IPS-18c (cell line): ENCODE measurements around the gene SYCP2L.
"Not testable (repeated sequence)": the region's sequence is repeated elsewhere in the genome, so short reads cannot be mapped to it uniquely, and the experiment has no call there.

Source experiments
- H3K4me3 ChIP-seq: 2 replicates; pipeline ENCODE4 v1.7.0; 2013; ENCODE audit warnings: low read depth, mild to moderate bottlenecking, low read length, moderate library complexity; ENCODE audit not compliant: insufficient read depth
- H3K9me3 ChIP-seq: one replicate; pipeline ENCODE4 v1.6.1; 2013; ENCODE audit warnings: mild to moderate bottlenecking, low read length, moderate library complexity; ENCODE audit not compliant: control insufficient read depth, insufficient read depth

Gene SYCP2L

GRCh38 chr6:10873374-10873773 is 13.5 kb upstream of the SYCP2L start:
- Histone ChIP-seq H3K4me3 (no peak overlapping the region), H3K9me3 (no peaks in the 10 kb centered on the region)

- H3K4me3 ChIP-seq, result no peak overlapping the region
- no peaks in the 10 kb centered on the region for H3K9me3 ChIP-seq
Observed at GRCh38 chr6:10874207-10874606, 12.6 kb upstream of the SYCP2L start.

- Histone ChIP-seq H3K4me3 (no peak overlapping the region), H3K9me3 (no peaks in the 10 kb centered on the region)
Observed at GRCh38 chr6:10875026-10875425, 11.8 kb upstream of the SYCP2L start.

GRCh38 chr6:10877012-10877411 is 9.8 kb upstream of the SYCP2L start:
- Histone ChIP-seq H3K9me3 (no peaks in the 10 kb centered on the region), H3K4me3 (no peak overlapping the region)

GRCh38 chr6:10877871-10878270 is 9.0 kb upstream of the SYCP2L start:
- no peak overlapping the region for H3K4me3 ChIP-seq
- peaks cover 2% of the 10 kb centered on the region for H3K9me3 ChIP-seq

- H3K9me3 ChIP-seq, result peaks cover 2% of the 10 kb centered on the region
- H3K4me3 ChIP-seq, result no peak overlapping the region
Observed at GRCh38 chr6:10880366-10880765, 6.5 kb upstream of the SYCP2L start.

GRCh38 chr6:10882253-10882630 is 4.6 kb upstream of the SYCP2L start:
- not testable (repeated sequence) for H3K9me3 ChIP-seq
- H3K4me3 ChIP-seq, result peak overlapping the region; percentile 58

GRCh38 chr6:10882657-10883171 is 4.1 kb upstream of the SYCP2L start:
- H3K4me3 ChIP-seq, result peak overlapping the region; percentile 58
- H3K9me3 ChIP-seq, result peaks cover 2% of the 10 kb centered on the region

- H3K9me3 ChIP-seq, result peaks cover 2% of the 10 kb centered on the region
- peak overlapping the region; percentile 58 for H3K4me3 ChIP-seq
Observed at GRCh38 chr6:10883312-10884244, 3.3 kb upstream of the SYCP2L start.

- peak overlapping the region; percentile 58 for H3K4me3 ChIP-seq
Observed at GRCh38 chr6:10884245-10884972, 2.4 kb upstream of the SYCP2L start.

GRCh38 chr6:10886365-10886690 is 524 bp upstream of the SYCP2L start:
- H3K9me3 ChIP-seq, result not testable (repeated sequence)
- H3K4me3 ChIP-seq, result peak overlapping the region; percentile 60

More at GRCh38 chr6:10884245-10884972, 2.4 kb upstream of the SYCP2L start:
- H3K9me3 ChIP-seq, result peaks cover 2% of the 10 kb centered on the region

GRCh38 chr6:10890151-10890550 is 3.3 kb downstream of the SYCP2L start:
- H3K4me3 ChIP-seq, result no peak overlapping the region
- H3K9me3 ChIP-seq, result no peaks in the 10 kb centered on the region

GRCh38 chr6:10891960-10892359 is 5.1 kb downstream of the SYCP2L start:
- no peaks in the 10 kb centered on the region for H3K9me3 ChIP-seq
- H3K4me3 ChIP-seq, result no peak overlapping the region

- H3K9me3 ChIP-seq, result no peaks in the 10 kb centered on the region
- no peak overlapping the region for H3K4me3 ChIP-seq
Observed at GRCh38 chr6:10894958-10895357, 8.1 kb downstream of the SYCP2L start.

- H3K9me3 ChIP-seq, result no peaks in the 10 kb centered on the region
- no peak overlapping the region for H3K4me3 ChIP-seq
Observed at GRCh38 chr6:10896691-10897090, 9.8 kb downstream of the SYCP2L start.

- Histone ChIP-seq H3K9me3 (no peaks in the 10 kb centered on the region), H3K4me3 (no peak overlapping the region)
Observed at GRCh38 chr6:10901770-10902169, 14.9 kb downstream of the SYCP2L start.

- Histone ChIP-seq H3K4me3 (no peak overlapping the region), H3K9me3 (no peaks in the 10 kb centered on the region)
Observed at GRCh38 chr6:10904015-10904414, 17.2 kb downstream of the SYCP2L start.

GRCh38 chr6:10908228-10908627 is 21.4 kb downstream of the SYCP2L start:
- no peak overlapping the region for H3K4me3 ChIP-seq
- H3K9me3 ChIP-seq, result no peaks in the 10 kb centered on the region
